ENCODE measurements around the gene ERC2. TPM values are rescaled to one million over a fixed set of nuclear protein-coding genes. Genes with fewer than 3 reads are reported as not detected.

Gene ERC2
- total and polyA plus RNA-seq, 2 of the 13 experiments (the other 11 are each of a cell fraction or from before 2014, with no cell fraction given), result 0.16 to 0.22 TPM

DNA sequence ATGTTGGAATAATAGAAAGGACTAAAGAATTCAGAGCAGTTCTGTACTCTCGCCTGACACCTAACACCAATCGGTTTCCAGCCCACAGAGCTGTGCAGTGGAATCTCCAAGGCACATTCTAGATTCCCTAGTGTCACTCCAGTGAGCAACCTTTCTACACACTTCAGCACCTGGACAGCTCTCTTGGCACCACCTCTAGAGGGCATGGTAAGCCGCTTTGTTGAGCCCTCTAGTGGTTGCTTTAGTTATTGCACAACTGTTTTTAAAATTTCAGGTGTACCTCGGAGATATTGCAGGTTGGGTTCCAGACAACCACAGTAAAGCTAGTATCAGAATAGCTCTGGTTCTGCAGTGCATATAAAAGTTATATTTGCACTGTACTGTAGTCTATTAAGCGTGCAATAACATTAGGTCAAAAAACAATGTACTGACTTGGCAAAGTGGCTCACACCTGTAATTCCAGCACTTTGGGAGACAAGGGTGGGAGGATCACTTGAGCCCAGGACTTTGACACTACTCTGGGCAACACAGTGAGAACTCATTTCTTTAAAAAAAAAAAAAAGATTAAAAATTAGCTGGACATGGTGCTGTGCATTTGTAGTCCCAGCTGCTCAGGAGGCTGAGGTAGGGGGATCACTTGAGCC lies 26.5 kb upstream of the ERC2 start (continued):
- TF ChIP-seq NR2F2 (IDR thresholded peaks at IDR 0.05; ENCODE audit: borderline replicate concordance, low read depth) (no peak), ZNF746 (CRISPR knock-in tag; IDR thresholded peaks at IDR 0.05) (peak; percentile 72; the same call in 1 of the 2 replicates), NR1H2 (CRISPR knock-in tag; IDR thresholded peaks at IDR 0.05; ENCODE audit: borderline replicate concordance, low read depth) (no peak), TP53 (CRISPR knock-in tag; conservative IDR thresholded peaks at IDR 0.05) (no peak), ZNF589 (CRISPR knock-in tag; conservative IDR thresholded peaks at IDR 0.05) (peak; percentile 92), PHF20 (CRISPR knock-in tag; IDR thresholded peaks at IDR 0.05) (0 out of 2 replicates have a peak, but pooled peaks have one; percentile 49), RBM22 (optimal IDR thresholded peaks at IDR 0.05; ENCODE audit: low read length) (no peak), MED8 (CRISPR knock-in tag; IDR thresholded peaks at IDR 0.05; ENCODE audit: insufficient replicate concordance) (no peak), ZSCAN30 (CRISPR knock-in tag; IDR thresholded peaks at IDR 0.05) (peak; percentile 85), ZSCAN25 (CRISPR knock-in tag; IDR thresholded peaks at IDR 0.05) (peak; percentile 60; the same call in 1 of the 2 replicates), ZNF720 (CRISPR knock-in tag; IDR thresholded peaks at IDR 0.05) (peak; percentile 90; the same call in 1 of the 2 replicates), ZFP82 (CRISPR knock-in tag; IDR thresholded peaks at IDR 0.05; ENCODE audit: borderline replicate concordance) (no peak), HIVEP1 (CRISPR knock-in tag; IDR thresholded peaks at IDR 0.05) (no peak), KDM5B (CRISPR knock-in tag; IDR thresholded peaks at IDR 0.05; ENCODE audit: borderline replicate concordance) (no peak)
- TF ChIP-seq, protein P1, sequence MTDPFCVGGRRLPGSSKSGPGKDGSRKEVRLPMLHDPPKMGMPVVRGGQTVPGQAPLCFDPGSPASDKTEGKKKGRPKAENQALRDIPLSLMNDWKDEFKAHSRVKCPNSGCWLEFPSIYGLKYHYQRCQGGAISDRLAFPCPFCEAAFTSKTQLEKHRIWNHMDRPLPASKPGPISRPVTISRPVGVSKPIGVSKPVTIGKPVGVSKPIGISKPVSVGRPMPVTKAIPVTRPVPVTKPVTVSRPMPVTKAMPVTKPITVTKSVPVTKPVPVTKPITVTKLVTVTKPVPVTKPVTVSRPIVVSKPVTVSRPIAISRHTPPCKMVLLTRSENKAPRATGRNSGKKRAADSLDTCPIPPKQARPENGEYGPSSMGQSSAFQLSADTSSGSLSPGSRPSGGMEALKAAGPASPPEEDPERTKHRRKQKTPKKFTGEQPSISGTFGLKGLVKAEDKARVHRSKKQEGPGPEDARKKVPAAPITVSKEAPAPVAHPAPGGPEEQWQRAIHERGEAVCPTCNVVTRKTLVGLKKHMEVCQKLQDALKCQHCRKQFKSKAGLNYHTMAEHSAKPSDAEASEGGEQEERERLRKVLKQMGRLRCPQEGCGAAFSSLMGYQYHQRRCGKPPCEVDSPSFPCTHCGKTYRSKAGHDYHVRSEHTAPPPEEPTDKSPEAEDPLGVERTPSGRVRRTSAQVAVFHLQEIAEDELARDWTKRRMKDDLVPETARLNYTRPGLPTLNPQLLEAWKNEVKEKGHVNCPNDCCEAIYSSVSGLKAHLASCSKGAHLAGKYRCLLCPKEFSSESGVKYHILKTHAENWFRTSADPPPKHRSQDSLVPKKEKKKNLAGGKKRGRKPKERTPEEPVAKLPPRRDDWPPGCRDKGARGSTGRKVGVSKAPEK (CRISPR knock-in tag; IDR thresholded peaks at IDR 0.05; ENCODE audit: borderline replicate concordance), result no peak
- TF ChIP-seq, protein P2, sequence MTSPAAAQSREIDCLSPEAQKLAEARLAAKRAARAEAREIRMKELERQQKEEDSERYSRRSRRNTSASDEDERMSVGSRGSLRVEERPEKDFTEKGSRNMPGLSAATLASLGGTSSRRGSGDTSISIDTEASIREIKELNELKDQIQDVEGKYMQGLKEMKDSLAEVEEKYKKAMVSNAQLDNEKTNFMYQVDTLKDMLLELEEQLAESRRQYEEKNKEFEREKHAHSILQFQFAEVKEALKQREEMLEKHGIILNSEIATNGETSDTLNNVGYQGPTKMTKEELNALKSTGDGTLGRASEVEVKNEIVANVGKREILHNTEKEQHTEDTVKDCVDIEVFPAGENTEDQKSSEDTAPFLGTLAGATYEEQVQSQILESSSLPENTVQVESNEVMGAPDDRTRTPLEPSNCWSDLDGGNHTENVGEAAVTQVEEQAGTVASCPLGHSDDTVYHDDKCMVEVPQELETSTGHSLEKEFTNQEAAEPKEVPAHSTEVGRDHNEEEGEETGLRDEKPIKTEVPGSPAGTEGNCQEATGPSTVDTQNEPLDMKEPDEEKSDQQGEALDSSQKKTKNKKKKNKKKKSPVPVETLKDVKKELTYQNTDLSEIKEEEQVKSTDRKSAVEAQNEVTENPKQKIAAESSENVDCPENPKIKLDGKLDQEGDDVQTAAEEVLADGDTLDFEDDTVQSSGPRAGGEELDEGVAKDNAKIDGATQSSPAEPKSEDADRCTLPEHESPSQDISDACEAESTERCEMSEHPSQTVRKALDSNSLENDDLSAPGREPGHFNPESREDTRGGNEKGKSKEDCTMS (CRISPR knock-in tag; conservative IDR thresholded peaks at IDR 0.05), result peak; percentile 90; the same call in 1 of the 2 replicates
- TF ChIP-seq, protein P3, sequence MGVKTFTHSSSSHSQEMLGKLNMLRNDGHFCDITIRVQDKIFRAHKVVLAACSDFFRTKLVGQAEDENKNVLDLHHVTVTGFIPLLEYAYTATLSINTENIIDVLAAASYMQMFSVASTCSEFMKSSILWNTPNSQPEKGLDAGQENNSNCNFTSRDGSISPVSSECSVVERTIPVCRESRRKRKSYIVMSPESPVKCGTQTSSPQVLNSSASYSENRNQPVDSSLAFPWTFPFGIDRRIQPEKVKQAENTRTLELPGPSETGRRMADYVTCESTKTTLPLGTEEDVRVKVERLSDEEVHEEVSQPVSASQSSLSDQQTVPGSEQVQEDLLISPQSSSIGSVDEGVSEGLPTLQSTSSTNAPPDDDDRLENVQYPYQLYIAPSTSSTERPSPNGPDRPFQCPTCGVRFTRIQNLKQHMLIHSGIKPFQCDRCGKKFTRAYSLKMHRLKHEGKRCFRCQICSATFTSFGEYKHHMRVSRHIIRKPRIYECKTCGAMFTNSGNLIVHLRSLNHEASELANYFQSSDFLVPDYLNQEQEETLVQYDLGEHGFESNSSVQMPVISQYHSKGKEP (CRISPR knock-in tag; IDR thresholded peaks at IDR 0.05), result peak; percentile 96
- TF ChIP-seq, protein P4, sequence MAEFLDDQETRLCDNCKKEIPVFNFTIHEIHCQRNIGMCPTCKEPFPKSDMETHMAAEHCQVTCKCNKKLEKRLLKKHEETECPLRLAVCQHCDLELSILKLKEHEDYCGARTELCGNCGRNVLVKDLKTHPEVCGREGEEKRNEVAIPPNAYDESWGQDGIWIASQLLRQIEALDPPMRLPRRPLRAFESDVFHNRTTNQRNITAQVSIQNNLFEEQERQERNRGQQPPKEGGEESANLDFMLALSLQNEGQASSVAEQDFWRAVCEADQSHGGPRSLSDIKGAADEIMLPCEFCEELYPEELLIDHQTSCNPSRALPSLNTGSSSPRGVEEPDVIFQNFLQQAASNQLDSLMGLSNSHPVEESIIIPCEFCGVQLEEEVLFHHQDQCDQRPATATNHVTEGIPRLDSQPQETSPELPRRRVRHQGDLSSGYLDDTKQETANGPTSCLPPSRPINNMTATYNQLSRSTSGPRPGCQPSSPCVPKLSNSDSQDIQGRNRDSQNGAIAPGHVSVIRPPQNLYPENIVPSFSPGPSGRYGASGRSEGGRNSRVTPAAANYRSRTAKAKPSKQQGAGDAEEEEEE (CRISPR knock-in tag; IDR thresholded peaks at IDR 0.05; ENCODE audit: borderline replicate concordance), result peak; percentile 94; the same call in 1 of the 2 replicates
